Osteocyte (in vitro differentiated cells): ENCODE data around the gene CACNA1F. TPM values are rescaled to one million over a fixed set of nuclear protein-coding genes. Genes with fewer than 3 reads are reported as not detected.

Experiments used
- DNase-seq: peaks from one replicate; pipeline ENCODE4 v3.0.0; 2021; ENCODE audit warnings: mixed read lengths; ENCODE audit not compliant: unreplicated experiment; ENCODE audit errors: extremely low spot score
- H3K27ac Mint-ChIP-seq: one replicate; pipeline ENCODE4 v1.8.0; 2021; ENCODE audit warnings: mild to moderate bottlenecking, mixed read lengths; ENCODE audit not compliant: unreplicated experiment
- H3K27me3 Mint-ChIP-seq: one replicate; pipeline ENCODE4 v1.8.0; 2021; ENCODE audit warnings: mixed read lengths; ENCODE audit not compliant: unreplicated experiment
- H3K36me3 Mint-ChIP-seq: one replicate; pipeline ENCODE4 v1.8.0; 2021; ENCODE audit warnings: mixed read lengths; ENCODE audit not compliant: unreplicated experiment
- H3K4me1 Mint-ChIP-seq: one replicate; pipeline ENCODE4 v1.8.0; 2021; ENCODE audit warnings: mixed read lengths; ENCODE audit not compliant: unreplicated experiment
- H3K4me3 Mint-ChIP-seq: one replicate; pipeline ENCODE4 v1.8.0; 2021; ENCODE audit warnings: mild to moderate bottlenecking, moderate library complexity, mixed read lengths; ENCODE audit not compliant: unreplicated experiment
- H3K9me3 Mint-ChIP-seq: one replicate; pipeline ENCODE4 v1.8.0; 2021; ENCODE audit warnings: mixed read lengths; ENCODE audit not compliant: unreplicated experiment
- total RNA-seq: library from RNA; stranded (reverse); gene quantifications from 2 replicates; pipeline ENCODE4 v1.2.1, GENCODE V29; 2021
- TF ChIP-seq, protein P1 (sequence below): fragments of 200-600 bp; sonication (generic); IDR thresholded peaks from 2 replicates; pipeline ENCODE4 v1.5.0; 2021; ENCODE audit warnings: antibody characterized with exemption, mild to moderate bottlenecking, moderate library complexity

Gene CACNA1F
- total RNA-seq, 1 donor from 2014 or later: not detected

- Mint-ChIP-seq H3K36me3 (no peaks in the 10 kb centered on the region), H3K4me1 (peaks cover 2% of the 10 kb centered on the region), H3K27me3 (no peaks in the 10 kb centered on the region), H3K9me3 (no peaks in the 10 kb centered on the region), H3K4me3 (no peak overlapping the region), H3K27ac (no peak overlapping the region)
- TF ChIP-seq, protein P1, sequence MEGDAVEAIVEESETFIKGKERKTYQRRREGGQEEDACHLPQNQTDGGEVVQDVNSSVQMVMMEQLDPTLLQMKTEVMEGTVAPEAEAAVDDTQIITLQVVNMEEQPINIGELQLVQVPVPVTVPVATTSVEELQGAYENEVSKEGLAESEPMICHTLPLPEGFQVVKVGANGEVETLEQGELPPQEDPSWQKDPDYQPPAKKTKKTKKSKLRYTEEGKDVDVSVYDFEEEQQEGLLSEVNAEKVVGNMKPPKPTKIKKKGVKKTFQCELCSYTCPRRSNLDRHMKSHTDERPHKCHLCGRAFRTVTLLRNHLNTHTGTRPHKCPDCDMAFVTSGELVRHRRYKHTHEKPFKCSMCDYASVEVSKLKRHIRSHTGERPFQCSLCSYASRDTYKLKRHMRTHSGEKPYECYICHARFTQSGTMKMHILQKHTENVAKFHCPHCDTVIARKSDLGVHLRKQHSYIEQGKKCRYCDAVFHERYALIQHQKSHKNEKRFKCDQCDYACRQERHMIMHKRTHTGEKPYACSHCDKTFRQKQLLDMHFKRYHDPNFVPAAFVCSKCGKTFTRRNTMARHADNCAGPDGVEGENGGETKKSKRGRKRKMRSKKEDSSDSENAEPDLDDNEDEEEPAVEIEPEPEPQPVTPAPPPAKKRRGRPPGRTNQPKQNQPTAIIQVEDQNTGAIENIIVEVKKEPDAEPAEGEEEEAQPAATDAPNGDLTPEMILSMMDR: no peak
- no peak for DNase-seq
Measured at GRCh38 chrX:49225858-49226257, 7.3 kb downstream of the CACNA1F start.

DNA sequence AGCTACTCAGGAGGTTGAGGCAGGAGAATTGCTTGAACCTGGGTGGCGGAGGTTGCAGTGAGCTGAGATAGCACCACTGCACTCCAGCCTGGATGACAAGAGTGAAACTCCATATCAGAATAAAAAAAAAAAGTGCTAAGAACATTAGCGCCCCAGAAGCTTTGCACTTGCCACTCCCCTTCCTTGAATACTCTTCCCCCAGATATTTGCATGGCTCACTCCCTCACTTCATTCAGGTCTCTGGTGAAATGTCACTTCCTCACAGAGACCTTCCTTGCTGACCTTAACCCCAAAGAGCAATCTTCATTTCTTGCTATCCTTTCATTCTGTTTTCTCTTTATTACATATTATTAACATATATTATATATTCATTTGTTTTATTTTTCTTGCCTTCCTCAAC lies 11.3 kb downstream of the CACNA1F start:
- TF ChIP-seq, protein P1: no peak
- no peaks in the 10 kb centered on the region for H3K36me3 Mint-ChIP-seq
- H3K27me3 Mint-ChIP-seq: no peaks in the 10 kb centered on the region
- no peaks in the 10 kb centered on the region for H3K4me1 Mint-ChIP-seq
- DNase-seq: no peak
- H3K9me3 Mint-ChIP-seq: no peaks in the 10 kb centered on the region
- no peak overlapping the region for H3K27ac Mint-ChIP-seq
- no peak overlapping the region for H3K4me3 Mint-ChIP-seq

- no peaks in the 10 kb centered on the region for H3K9me3 Mint-ChIP-seq
- DNase-seq: no peak
- no peaks in the 10 kb centered on the region for H3K36me3 Mint-ChIP-seq
- H3K4me1 Mint-ChIP-seq: no peaks in the 10 kb centered on the region
- no peak overlapping the region for H3K27ac Mint-ChIP-seq
- H3K4me3 Mint-ChIP-seq: no peak overlapping the region
- H3K27me3 Mint-ChIP-seq: no peaks in the 10 kb centered on the region
- TF ChIP-seq, protein P1: no peak
Measured at GRCh38 chrX:49220100-49220499, 13.0 kb downstream of the CACNA1F start.

GRCh38 chrX:49214996-49215526 lies 18.1 kb downstream of the CACNA1F start:
- TF ChIP-seq, protein P1: no peak
- Mint-ChIP-seq H3K4me1 (no peaks in the 10 kb centered on the region), H3K27ac (no peak overlapping the region), H3K9me3 (peaks cover 11% of the 10 kb centered on the region), H3K4me3 (no peak overlapping the region), H3K36me3 (no peaks in the 10 kb centered on the region), H3K27me3 (no peaks in the 10 kb centered on the region)
- DNase-seq: no peak

- H3K27me3 Mint-ChIP-seq: no peaks in the 10 kb centered on the region
- no peaks in the 10 kb centered on the region for H3K36me3 Mint-ChIP-seq
- DNase-seq: no peak
- TF ChIP-seq, protein P1: no peak
- H3K4me1 Mint-ChIP-seq: no peaks in the 10 kb centered on the region
- H3K4me3 Mint-ChIP-seq: no peak overlapping the region
- H3K9me3 Mint-ChIP-seq: peaks cover 11% of the 10 kb centered on the region
- no peak overlapping the region for H3K27ac Mint-ChIP-seq
Measured at GRCh38 chrX:49214416-49214815, 18.7 kb downstream of the CACNA1F start.
